MCF 10A (cell line): ENCODE measurements around the gene GPC6. TPM values are rescaled to one million over a fixed set of nuclear protein-coding genes. Genes with fewer than 3 reads are reported as not detected.

Experiments
- BruUV-seq: library from RNA; stranded (reverse); fragments of 400-500 nt; replicated peaks from 2 replicates; lab custom pipeline; 2021; lab: Mats Ljungman, UMichigan
- CTCF ChIA-PET: fragments of 300-600 bp; sonication (Branson Sonifier 250); formaldehyde crosslinking; extraction: SDS; loops from one replicate; lab custom pipeline; 2021; ENCODE audit warnings: antibody characterized with exemption, inconsistent platforms; lab: Yijun Ruan, JAX
- POLR2A ChIA-PET: fragments of 300-600, 350-650 bp; sonication (Branson Sonifier 250); formaldehyde crosslinking; extraction: SDS; loops from one replicate; lab custom pipeline; 2020; ENCODE audit warnings: antibody characterized with exemption, inconsistent platforms; lab: Yijun Ruan, JAX
- DNase-seq: peaks from one replicate; pipeline ENCODE4 v3.0.0-alpha.2; 2018; ENCODE audit not compliant: unreplicated experiment
- H3K27ac Mint-ChIP-seq: one replicate; pipeline ENCODE4 v1.8.0; 2022; ENCODE audit warnings: mild to moderate bottlenecking, low read depth, mixed read lengths; ENCODE audit not compliant: unreplicated experiment
- H3K27me3 Mint-ChIP-seq: one replicate; pipeline ENCODE4 v1.8.0; 2022; ENCODE audit warnings: mixed read lengths; ENCODE audit not compliant: insufficient read depth, unreplicated experiment
- H3K36me3 Mint-ChIP-seq: one replicate; pipeline ENCODE4 v1.8.0; 2022; ENCODE audit warnings: mild to moderate bottlenecking, moderate library complexity, mixed read lengths; ENCODE audit not compliant: insufficient read depth, unreplicated experiment
- H3K4me1 Mint-ChIP-seq: one replicate; pipeline ENCODE4 v1.8.0; 2022; ENCODE audit warnings: mixed read lengths; ENCODE audit not compliant: insufficient read depth, unreplicated experiment
- H3K4me3 Mint-ChIP-seq: one replicate; pipeline ENCODE4 v1.8.0; 2022; ENCODE audit warnings: mild to moderate bottlenecking, moderate library complexity, mixed read lengths; ENCODE audit not compliant: unreplicated experiment
- H3K9me3 Mint-ChIP-seq: one replicate; pipeline ENCODE4 v1.8.0; 2022; ENCODE audit warnings: mixed read lengths; ENCODE audit not compliant: unreplicated experiment
- intact Hi-C: fragments of 100-400 bp; cut with micrococcal nuclease; formaldehyde crosslinking; loops from 2 replicates; pipeline ENCODE4 v1.14.1; 2022
- total RNA-seq: library from RNA; stranded (reverse); gene quantifications from 2 replicates; pipeline ENCODE4 v1.2.3, GENCODE V29; 2022
- TF ChIP-seq, protein P1 (sequence below): fragments of 200-600 bp; IDR thresholded peaks from one replicate; pipeline ENCODE4 v1.8.0; 2022; ENCODE audit warnings: antibody characterized with exemption, mild to moderate bottlenecking; ENCODE audit not compliant: unreplicated experiment

GPC6 gene
- total RNA-seq, 1 experiment from 2014 or later, result 8.4 TPM

DNA sequence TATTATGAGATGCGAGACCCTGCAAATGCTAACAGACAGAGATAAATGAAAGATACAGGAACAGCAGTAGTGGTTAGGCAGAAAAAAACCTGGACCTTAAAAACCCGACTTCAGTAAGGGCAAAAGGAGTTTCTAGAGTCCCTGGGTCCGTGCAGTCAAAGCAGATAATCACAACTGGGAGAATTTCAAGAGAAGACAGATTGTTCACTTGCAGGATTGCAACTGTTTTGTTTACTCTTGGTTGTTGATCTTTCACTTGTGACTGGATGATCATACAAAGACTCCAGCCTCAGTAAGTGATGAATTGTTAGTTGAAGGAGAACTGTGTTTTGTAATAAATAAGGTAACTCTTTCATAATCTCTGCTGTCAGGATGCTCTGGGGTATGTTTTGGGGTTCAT, 135.1 kb downstream of the GPC6 start:
- no peak for DNase-seq
- Mint-ChIP-seq H3K9me3 (no peaks in the 10 kb centered on the region), H3K4me3 (no peak overlapping the region), H3K4me1 (no peaks in the 10 kb centered on the region), H3K36me3 (no peaks in the 10 kb centered on the region), H3K27ac (no peak overlapping the region), H3K27me3 (no peaks in the 10 kb centered on the region)
- no TSS peak for BruUV-seq
- CTCF ChIA-PET, result interaction anchor here (0.6 kb wide), 1 partner anchor 538 kb away, joined by 3 read pairs; no protein-coding TSS in a partner anchor
- intact Hi-C loops, result no loop called here
- POLR2A ChIA-PET, result no interaction called here
- TF ChIP-seq, protein P1, sequence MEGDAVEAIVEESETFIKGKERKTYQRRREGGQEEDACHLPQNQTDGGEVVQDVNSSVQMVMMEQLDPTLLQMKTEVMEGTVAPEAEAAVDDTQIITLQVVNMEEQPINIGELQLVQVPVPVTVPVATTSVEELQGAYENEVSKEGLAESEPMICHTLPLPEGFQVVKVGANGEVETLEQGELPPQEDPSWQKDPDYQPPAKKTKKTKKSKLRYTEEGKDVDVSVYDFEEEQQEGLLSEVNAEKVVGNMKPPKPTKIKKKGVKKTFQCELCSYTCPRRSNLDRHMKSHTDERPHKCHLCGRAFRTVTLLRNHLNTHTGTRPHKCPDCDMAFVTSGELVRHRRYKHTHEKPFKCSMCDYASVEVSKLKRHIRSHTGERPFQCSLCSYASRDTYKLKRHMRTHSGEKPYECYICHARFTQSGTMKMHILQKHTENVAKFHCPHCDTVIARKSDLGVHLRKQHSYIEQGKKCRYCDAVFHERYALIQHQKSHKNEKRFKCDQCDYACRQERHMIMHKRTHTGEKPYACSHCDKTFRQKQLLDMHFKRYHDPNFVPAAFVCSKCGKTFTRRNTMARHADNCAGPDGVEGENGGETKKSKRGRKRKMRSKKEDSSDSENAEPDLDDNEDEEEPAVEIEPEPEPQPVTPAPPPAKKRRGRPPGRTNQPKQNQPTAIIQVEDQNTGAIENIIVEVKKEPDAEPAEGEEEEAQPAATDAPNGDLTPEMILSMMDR, result no peak

DNA sequence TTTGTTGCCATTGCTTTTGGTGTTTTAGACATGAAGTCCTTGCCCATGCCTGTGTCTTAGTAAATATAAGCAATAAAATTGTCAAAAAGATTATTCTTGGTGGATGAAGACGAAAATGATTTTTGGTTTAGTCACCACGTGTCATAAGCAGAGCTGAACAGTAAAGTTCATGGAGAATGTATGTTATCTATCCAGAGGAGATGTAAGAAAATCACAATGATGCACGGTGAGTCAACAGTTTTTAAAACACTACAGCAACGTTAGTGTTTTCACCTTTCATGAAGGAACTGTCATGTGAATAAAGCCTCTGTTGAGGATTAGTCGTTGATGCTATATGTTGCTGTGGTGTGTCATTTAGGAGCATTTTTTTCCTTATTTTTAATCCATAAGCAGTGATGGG, 137.6 kb downstream of the GPC6 start:
- BruUV-seq, result no TSS peak
- Mint-ChIP-seq H3K36me3 (no peaks in the 10 kb centered on the region), H3K9me3 (no peaks in the 10 kb centered on the region), H3K4me3 (no peak overlapping the region), H3K27ac (no peak overlapping the region), H3K27me3 (no peaks in the 10 kb centered on the region), H3K4me1 (no peaks in the 10 kb centered on the region)
- no peak for DNase-seq
- TF ChIP-seq, protein P1, result no peak
- intact Hi-C loops, result no loop called here
- ChIA-PET CTCF (no interaction called here), POLR2A (interaction anchor here (1.3 kb wide), 1 partner anchor 82 kb away, joined by 3 read pairs; no protein-coding TSS in a partner anchor)

GRCh38 chr13:93368296-93368695, 141.7 kb downstream of the GPC6 start:
- Mint-ChIP-seq H3K27ac (no peak overlapping the region), H3K36me3 (no peaks in the 10 kb centered on the region), H3K4me3 (no peak overlapping the region), H3K4me1 (no peaks in the 10 kb centered on the region), H3K27me3 (no peaks in the 10 kb centered on the region), H3K9me3 (no peaks in the 10 kb centered on the region)
- intact Hi-C loops, result no loop called here
- DNase-seq, result no peak
- no TSS peak for BruUV-seq
- TF ChIP-seq, protein P1, result no peak
- ChIA-PET CTCF (no interaction called here), POLR2A (interaction anchor here (1.1 kb wide), 1 partner anchor 140 kb away, joined by 3 read pairs; no protein-coding TSS in a partner anchor)

DNA sequence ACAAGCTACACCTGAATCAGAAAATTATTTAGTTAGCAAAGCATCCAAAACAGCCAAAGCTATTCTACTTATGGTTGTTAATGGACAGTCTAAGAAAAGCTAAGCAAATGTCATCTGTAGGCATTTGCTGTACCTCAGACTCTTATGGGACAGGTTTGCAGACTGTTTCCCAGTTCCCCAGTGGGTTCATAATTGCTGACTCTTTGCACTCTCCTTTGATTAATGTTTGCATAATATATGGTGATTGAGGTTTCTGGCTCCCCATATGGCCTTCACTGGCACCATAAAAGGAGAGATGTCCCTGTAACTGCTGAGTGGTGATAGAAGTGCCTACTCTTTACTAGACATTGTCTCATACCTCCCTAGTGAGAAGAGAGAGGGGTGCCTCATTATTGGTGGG, 142.1 kb downstream of the GPC6 start:
- BruUV-seq, result no TSS peak
- H3K36me3 Mint-ChIP-seq, result no peaks in the 10 kb centered on the region
- intact Hi-C loops, result no loop called here
- H3K4me1 Mint-ChIP-seq, result no peaks in the 10 kb centered on the region
- CTCF ChIA-PET, result no interaction called here
- H3K9me3 Mint-ChIP-seq, result no peaks in the 10 kb centered on the region
- no peaks in the 10 kb centered on the region for H3K27me3 Mint-ChIP-seq
- TF ChIP-seq, protein P1, result no peak
- POLR2A ChIA-PET, result interaction anchor here (1.1 kb wide), 1 partner anchor 140 kb away, joined by 3 read pairs; no protein-coding TSS in a partner anchor
- DNase-seq, result no peak
- no peak overlapping the region for H3K4me3 Mint-ChIP-seq
- H3K27ac Mint-ChIP-seq, result no peak overlapping the region
